ENCODE measurements around the gene HS3ST3A1. TPM values are rescaled to one million over a fixed set of nuclear protein-coding genes. Genes with fewer than 3 reads are reported as not detected.

The HS3ST3A1 gene
- total and polyA plus RNA-seq, 2 of the 4 experiments (the other 2 are of a cell fraction) = 8.8 to 9.0 TPM

DNA sequence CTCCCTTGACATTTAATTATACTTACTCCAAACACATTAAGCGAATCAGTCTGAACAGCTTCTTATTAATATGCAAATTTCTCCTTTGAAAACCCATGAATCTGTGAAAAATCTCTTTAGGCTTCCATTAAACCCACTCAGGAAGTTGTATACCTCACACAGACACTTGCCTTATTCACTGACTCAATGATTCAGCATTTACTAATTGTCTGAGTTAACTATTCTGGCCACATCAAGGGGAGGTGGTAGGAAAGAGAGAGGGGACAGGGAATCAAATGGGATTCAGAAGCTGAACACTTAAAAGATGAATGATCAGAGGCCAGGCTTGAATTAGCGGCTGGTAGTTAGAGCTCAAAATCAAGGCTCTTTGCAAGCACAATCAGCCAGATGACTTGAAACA lies 70.0 kb downstream of the HS3ST3A1 start:
- Histone ChIP-seq H3K4ac (ENCODE audit: low read depth, low read length) (peak overlapping the region; percentile 7; the same call in 1 of the 2 replicates), H4K20me1 (ENCODE audit: insufficient read depth, low read length) (no peaks in the 10 kb centered on the region), H3K9me3 (ENCODE audit: control insufficient read depth, insufficient read depth, low read length) (peaks cover 4% of the 10 kb centered on the region), H3K23ac (ENCODE audit: low read depth, low read length) (peak overlapping the region; percentile 74; the same call in 1 of the 2 replicates), H3K4me3 (ENCODE audit: insufficient read depth, low read depth, low read length) (no peak overlapping the region), H2AK5ac (ENCODE audit: low read depth, low read length) (0 out of 2 replicates have a peak overlapping the region, but pooled peaks have one; percentile 32), H3K18ac (ENCODE audit: low read depth, low read length) (no peak overlapping the region), H3K36me3 (ENCODE audit: control insufficient read depth, insufficient read depth, low read length) (peaks cover 4% of the 10 kb centered on the region; the same call in 1 of the 2 replicates), H2BK120ac (ENCODE audit: low read depth, low read length) (no peak overlapping the region; the same call in 1 of the 2 replicates), H3K27ac (ENCODE audit: insufficient read depth, low read length) (no peak overlapping the region), H4K8ac (ENCODE audit: low read depth in 2 of 2, low read length in 2 of 2) (0 out of 4 replicates have a peak overlapping the region, but pooled peaks of 1 of the 2 experiments have one; percentile 6), H4K91ac (ENCODE audit: insufficient read depth, low read depth, low read length) (no peak overlapping the region), H2BK15ac (ENCODE audit: low read depth, low read length) (no peak overlapping the region; the same call in 2 of the 3 replicates), H3K14ac (replicated peaks; ENCODE audit: low read depth, low read length) (peak overlapping the region; percentile 52; the same call in 1 of the 2 replicates), H3K9ac (ENCODE audit: low read depth, low read length) (no peak overlapping the region), H2BK20ac (ENCODE audit: low read depth, low read length) (peak overlapping the region; percentile 54), H3K4me1 (ENCODE audit: control insufficient read depth, insufficient read depth, low read length) (no peaks in the 10 kb centered on the region), H2AK9ac (replicated peaks; ENCODE audit: low read depth, low read length, poor library complexity) (no peak overlapping the region), H3K9me1 (ENCODE audit: insufficient read depth, low read length) (peaks cover 6% of the 10 kb centered on the region), H2AFZ (replicated peaks; ENCODE audit: low read length, poor library complexity) (no peak overlapping the region), H3K27me3 (ENCODE audit: control insufficient read depth, insufficient read depth, low read length) (no peaks in the 10 kb centered on the region), H3K79me1 (ENCODE audit: low read depth in 1 of 2, low read length in 2 of 2) (peaks cover 34 to 59% of the 10 kb centered on the region in 2 experiments), H3K4me2 (ENCODE audit: low read depth, low read length) (no peak overlapping the region), H4K5ac (ENCODE audit: low read depth, low read length) (peak overlapping the region; percentile 3; the same call in 1 of the 2 replicates), H3K56ac (ENCODE audit: extremely low read depth, insufficient read depth, low read length) (no peak overlapping the region), H2BK5ac (ENCODE audit: low read depth, low read length, poor library complexity, severe bottlenecking) (peak overlapping the region; percentile 4)
- dilution Hi-C loops (cut with HindIII; ENCODE audit: low sequenced_read_pairs, unreplicated experiment) (no loop called here), intact Hi-C loops (cut with micrococcal nuclease) (no loop called here), in situ Hi-C loops (cut with MboI; ENCODE audit: low sequenced_read_pairs) (no loop called here)
- ChIA-PET POLR2A (ENCODE audit: unreplicated experiment) (no interaction called here), CTCF (no interaction called here)
- TF ChIP-seq MAZ (IDR thresholded peaks at IDR 0.05; ENCODE audit: borderline replicate concordance, low read depth, low read length) (no peak), SMC3 (IDR thresholded peaks at IDR 0.05; ENCODE audit: low read depth, low read length) (no peak), RCOR1 (IDR thresholded peaks at IDR 0.05; ENCODE audit: insufficient replicate concordance, low read length) (no peak), BHLHE40 (IDR thresholded peaks at IDR 0.05; ENCODE audit: low read depth, low read length) (no peak), POLR2A (IDR thresholded peaks at IDR 0.05; ENCODE audit: low read depth, low read length) (no peak), CEBPB (IDR thresholded peaks at IDR 0.05; ENCODE audit: low read depth, low read length) (no peak), RFX5 (IDR thresholded peaks at IDR 0.05; ENCODE audit: low read depth, low read length) (no peak), NFE2L2 (IDR thresholded peaks at IDR 0.05; ENCODE audit: low read depth, low read length) (no peak), RAD21 (IDR thresholded peaks at IDR 0.05; ENCODE audit: low read length) (no peak), FOS (IDR thresholded peaks at IDR 0.05; ENCODE audit: low read depth, low read length) (no peak), CHD1 (IDR thresholded peaks at IDR 0.05; ENCODE audit: low read depth, low read length) (no peak), MXI1 (IDR thresholded peaks at IDR 0.05; ENCODE audit: borderline replicate concordance, low read depth, low read length) (no peak)
- TF ChIP-seq, protein P1, sequence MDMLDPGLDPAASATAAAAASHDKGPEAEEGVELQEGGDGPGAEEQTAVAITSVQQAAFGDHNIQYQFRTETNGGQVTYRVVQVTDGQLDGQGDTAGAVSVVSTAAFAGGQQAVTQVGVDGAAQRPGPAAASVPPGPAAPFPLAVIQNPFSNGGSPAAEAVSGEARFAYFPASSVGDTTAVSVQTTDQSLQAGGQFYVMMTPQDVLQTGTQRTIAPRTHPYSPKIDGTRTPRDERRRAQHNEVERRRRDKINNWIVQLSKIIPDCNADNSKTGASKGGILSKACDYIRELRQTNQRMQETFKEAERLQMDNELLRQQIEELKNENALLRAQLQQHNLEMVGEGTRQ (IDR thresholded peaks at IDR 0.05; ENCODE audit: low read depth, low read length) = no peak
- ATAC-seq (ENCODE audit: low read depth) (no peak), DNase-seq (no peak)
- no TSS peak for BruUV-seq (replicated peaks)
- 80% methylated on average over 2 of the region's 2 CpGs; no CpG with 5 or more reads in 1 of the 2 experiments for WGBS, 2 experiments (ENCODE audit: extremely low coverage in 2 of 2, insufficient read length in 1 of 2)
